ENCODE measurements around the gene EDNRA.

- no peak for TF ChIP-seq POLR2A (IDR thresholded peaks at IDR 0.05)
- TF ChIP-seq POLR2AphosphoS5 (IDR thresholded peaks at IDR 0.05; ENCODE audit: insufficient read depth in 1 of 2, low read depth in 1 of 2) = no peak
- TF ChIP-seq CTCF (IDR thresholded peaks at IDR 0.05) = no peak
Observed at GRCh38 chr4:147589586-147589985, 108.7 kb downstream of the EDNRA start.
